ENCODE measurements around the gene HSPA4.
A peak's percentile ranks its signal among the peaks of the same experiment; 100 is the strongest.
"Not testable (repeated sequence)": the region's sequence is repeated elsewhere in the genome, so short reads cannot be mapped to it uniquely, and the experiment has no call there.

Gene HSPA4

DNA sequence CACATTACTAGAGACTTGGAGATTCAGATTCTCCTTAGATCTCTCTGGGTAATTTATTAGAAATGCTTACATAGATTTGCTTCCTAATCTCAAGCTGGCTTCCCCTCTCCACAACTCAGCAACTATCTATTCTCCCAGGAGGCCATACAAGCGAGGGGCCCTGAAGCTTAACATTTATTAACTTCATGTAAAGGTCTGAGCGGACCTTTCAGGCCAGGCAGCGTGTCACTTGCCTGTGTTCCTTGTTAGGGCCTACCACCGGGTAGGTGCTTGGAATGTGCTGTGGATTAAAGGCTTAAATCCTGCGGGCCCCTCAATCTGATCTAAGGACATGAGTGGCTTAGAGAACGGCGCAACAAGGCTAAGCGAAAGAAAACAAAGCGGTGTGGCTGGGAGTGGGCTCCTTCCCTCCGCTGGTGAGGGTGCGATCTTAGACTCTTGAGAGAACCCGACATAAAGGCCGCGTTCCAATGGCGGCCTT is 712 bp upstream of the HSPA4 start:
- no peak for DNase-seq

DNA sequence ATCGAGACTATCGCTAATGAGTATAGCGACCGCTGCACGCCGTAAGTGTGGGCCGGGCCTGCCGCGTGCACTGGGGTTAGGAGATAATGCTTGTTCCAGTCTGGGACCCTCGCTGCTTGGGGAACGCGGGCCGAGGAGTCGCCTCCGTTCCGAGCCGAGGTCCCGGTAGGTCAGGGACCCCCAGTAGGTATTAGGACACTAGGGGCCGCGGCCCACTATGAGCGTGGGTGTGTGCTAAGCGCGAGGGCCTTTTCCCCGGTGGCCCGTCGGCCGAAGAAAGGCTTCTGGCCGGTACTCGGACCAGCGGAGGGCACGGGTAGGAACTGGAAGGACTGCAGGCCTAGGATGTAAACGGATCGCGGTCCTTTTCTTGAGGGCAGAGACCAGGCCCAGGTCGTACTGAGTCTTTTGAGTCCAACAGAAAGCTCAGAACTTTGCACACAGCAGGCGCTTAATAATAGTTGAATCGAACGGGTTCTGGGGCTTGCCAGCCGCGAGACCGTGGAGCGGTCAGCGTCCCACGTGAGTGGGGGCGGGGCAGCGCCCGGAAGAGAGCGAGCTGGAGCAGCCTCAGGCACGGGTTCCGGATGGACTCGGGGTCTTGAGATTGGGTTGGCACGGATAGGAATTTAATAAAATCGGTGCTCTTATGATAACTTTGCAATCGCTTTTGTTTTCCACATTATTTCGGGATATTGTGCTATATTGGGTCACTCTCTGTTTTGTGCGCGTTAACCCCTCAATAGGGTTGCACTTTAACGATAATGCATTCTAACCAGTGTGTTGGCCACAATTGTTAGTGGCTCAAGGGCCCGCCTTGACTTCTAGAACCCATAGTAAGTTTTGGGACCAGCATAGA is 733 bp downstream of the HSPA4 start:
- peak in 4 of 5 donors; percentile 21 to 67 (median 35) for DNase-seq

DNA sequence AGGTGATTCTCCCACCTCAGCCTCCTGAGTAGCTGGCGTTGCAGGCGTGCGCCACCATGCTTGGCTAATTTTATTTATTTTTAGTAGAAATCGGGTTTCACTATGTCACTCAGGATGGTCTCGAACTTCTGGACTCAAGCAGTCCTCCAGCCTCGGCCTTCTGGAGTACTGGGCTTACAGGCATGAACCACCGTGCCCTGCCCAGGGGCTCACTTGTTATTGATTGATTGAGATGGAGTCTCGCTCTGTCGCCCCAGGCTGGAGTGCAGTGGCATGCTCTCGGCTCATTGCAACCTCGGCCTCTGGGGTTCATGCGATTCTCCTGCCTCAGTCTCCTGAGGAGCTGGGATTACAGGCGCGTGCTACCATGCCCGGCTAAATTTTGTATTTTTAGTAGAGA is 1.6 kb downstream of the HSPA4 start:
- no peak for DNase-seq

DNA sequence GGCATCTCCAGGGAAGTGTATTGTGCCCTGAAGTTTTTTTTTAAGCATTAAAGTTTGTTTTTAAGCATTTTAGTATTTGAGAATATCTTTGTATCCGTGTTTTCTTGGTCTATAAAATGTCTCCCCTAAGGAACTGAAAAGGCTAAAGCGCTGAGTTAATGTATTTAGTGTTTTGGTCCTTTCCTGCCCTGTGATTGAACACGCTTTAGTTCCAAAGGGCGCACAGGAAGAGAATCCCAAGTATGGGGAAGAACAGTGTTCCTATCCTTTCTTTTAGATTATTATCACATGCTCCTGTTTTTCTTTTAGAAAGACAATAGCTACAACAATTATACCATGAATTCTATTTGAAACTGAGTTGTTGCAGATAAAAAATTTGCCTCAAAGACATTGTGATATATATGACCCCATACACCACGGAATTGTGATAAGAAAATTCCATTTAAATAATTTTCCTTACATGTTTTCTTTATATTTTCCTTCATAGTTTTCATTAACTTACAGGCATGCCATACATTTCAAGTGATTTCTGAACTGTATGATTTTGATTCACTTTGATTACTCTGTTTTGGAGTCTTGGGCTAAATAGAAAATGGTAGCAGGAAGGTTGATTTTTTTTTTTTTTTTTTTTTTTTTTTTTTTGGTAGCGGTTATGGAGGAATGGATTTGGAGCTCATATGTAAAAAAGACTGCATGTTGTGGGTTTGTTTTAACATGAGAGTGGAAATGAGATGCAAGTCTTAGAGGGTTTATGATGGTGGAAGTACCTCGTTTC is 3.1 kb downstream of the HSPA4 start:
- DNase-seq = no peak

DNA sequence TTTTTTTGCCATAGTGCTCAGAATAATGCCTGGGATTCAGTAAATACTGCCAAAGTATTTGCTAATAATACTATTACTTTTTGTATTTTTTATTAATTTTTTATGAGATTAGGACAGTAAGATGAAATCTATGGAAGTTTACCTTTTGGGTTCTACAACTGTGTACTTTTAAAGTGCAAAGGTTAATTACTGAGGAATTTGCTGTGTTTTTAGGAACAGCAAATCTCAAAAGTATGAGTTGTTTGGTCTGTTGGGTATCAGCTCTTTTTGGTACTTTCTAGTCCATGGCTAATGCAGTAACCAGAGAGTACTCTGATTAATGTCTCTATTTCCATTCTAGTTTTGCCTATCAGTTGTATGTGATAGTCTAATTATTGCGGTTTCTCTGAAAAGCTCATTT is 5.1 kb downstream of the HSPA4 start:
- no peak for DNase-seq

DNA sequence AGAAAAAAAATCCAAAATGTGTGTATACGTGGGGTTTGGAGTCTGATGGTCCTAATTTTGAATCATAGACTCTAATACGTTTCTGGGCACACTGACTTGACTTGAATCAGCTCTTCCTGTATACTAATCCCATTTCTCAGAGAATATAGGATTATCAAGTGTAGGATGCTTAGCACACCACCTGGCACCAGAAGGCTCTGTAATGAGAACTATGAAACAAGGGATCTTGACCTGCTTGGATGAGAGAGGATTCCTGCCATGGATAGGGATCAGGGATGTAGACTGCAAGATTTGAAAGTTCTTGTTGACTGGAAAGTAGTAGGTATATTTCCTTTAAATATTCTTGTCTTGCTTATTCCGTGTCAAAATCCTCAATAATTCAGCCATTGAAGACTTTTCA is 7.8 kb downstream of the HSPA4 start:
- no peak for DNase-seq

DNA sequence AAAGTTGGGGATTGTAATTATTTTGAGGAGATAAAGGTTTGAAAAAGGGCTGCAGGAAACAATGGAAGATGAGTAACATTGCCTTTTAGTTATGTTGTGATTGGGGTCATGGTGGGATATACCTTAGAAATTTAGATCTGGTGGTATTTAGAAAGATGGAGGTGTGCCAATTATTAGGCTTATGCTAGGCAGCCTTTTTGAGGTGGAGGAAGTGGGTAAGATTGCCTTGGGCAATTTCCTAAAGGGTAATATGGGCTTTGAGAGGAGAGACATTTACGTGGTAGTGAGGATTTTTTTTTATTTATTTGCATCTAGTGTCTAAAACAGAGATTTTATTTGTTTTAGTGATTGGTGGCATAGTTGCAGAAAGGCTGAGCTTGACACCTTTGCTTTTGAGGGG is 10.5 kb downstream of the HSPA4 start:
- DNase-seq = no peak

DNA sequence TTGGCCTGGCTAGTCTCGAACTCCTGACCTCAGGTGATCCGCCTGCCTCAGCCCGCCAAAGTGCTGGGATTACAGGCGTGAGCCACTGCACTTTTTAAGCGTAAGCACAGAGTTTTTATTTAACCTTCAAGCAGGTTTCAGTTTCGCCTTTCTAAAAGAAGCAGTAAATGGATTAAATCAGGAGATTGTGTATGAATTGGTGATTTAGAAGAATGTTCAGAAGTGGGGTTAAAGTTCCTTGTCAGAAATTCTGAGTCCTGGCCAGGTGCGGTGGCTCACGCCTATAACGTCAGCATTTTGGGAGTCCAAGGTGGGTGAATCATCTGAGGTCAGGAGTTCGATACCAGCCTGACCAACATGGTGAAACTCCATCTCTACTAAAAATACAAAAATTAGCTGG is 12.2 kb downstream of the HSPA4 start:
- no peak for DNase-seq

DNA sequence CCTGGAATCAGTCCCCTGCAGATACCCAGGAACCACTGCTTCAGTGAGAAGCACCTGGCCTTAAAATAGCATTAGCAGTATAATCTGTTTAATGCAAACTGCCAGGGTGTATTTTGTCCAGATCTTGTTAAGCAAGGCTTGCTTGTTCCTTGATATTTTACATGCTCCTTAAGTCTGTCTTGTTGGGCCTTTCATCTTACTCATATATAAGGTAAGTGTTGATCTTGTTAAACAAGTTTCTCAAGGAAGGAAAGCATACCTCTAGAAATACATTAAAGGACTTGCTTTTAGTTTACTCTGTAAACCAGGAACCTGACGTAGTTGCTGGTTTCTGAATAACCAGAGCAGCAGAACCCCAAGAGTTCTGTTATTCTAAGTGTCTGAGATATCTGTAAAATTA is 13.7 kb downstream of the HSPA4 start:
- DNase-seq = no peak

DNA sequence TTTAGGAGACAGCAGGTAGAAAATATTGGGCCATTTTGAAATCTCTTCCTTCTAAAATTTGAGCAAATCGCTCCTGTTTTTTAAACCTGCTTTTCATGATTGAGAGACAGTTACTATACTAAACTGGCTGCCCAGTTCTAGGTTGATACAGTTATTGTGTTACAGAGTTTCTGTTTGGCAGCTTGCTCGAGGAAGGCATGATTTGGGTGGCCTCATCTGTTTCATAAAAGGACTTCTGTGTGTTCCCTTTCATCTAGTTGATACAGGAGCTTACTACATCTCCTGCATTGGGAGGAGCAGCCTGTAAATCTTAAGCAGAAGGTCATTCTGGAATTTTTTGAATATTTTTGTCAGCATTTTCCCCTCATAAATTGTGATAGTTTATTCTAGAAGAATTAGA is 14.2 kb downstream of the HSPA4 start:
- no peak for DNase-seq

DNA sequence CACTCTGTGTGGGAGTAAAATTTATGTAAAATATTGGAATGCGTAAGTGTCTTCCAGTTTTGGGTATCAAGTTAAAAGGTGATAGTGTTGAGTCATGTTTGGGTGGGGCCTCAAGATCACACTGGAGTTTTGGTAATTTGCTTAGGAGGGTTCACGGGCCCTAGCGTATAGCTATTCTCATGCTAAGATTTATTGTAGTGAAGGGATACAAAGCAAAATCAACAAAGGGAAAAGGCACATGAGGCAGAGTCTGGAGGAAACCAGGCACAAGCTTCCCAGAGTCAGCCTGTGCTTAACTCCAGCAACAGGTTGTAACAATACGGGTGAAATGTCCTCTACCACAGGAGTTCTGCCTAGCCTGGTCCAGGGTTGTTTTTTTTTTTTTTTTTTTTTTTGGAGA is 20.2 kb downstream of the HSPA4 start:
- DNase-seq = no peak

DNA sequence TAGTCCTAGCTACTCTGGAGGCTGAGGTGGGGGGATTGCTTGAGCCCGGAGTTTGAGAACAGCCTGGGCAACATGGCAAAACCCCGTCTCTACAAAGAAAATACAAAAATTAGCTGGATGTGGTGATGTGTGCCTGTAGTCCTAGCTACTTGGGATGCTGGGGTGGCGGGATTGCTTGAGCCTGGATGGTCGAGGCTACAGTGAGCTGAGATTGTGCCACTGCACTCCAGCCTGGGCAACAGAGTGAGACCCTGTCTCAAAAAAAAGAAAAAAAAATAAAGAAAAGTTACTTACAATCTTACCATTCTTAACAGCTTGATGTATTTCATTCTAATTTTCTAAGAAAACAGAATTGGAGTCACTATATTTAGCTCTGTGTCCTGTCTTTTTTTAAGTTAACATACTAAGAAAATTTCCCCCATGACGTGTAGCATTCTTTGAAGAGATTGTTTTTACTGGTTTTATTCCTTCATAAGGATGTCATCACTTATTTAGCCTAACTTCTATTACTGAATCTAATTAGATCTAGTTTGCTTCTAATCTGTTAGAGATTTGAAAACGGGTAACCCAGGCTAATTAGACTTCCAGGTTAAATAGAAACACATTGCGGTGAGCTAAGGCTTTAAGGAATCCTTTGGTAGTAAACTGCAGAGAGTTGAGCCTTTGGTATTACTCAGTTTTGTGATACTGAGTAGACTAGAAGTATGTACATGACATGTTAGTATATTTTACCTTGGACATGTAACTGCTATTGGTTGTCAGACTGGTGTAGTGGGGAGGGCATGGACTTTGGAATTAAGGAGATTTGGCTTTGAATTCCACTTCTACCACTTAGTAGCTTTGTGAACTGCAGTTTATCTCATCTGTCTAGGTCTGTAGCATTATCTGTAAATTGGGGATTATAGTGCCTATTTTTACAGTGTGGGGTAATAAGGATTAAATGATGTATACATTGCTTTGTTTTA is 24.0 kb downstream of the HSPA4 start:
- no peak for DNase-seq

DNA sequence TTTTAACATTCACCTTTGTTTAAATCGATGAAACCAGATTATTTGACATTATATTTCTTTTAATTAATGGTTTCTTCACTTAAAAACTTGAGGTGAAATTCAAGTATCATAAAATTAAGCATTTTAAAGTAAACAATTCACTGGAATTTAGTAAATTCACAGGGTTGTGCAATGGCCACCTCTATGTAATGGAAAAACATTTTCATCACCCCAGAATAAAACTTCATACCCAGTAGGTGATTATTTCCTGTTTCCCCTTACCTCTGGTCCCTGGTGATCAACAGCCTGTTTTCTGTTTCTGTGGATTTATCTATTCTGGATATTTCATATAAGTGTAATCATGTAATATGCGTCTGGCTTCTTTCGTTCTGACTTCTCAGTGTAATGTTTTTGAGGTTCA is 27.2 kb downstream of the HSPA4 start:
- DNase-seq = no peak

DNA sequence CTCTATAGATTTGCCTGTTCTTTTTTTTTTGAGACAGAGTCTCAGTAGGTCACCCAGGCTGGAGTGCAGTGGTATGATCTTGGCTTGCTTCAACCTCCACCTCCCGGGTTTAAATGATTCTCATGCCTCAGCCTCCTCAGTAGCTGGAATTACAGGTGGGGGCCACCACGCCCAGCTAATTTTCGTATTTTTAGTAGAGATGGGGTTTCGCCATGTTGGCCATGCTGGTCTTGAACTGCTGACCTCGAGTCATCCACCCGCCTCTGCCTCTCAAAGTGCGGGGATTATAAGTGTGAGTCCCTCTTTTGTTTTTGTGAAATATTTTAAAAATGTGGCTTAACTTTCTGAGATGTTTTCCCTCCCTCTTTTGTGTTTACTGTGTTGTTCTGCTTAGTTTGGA is 29.2 kb downstream of the HSPA4 start:
- DNase-seq = no peak

DNA sequence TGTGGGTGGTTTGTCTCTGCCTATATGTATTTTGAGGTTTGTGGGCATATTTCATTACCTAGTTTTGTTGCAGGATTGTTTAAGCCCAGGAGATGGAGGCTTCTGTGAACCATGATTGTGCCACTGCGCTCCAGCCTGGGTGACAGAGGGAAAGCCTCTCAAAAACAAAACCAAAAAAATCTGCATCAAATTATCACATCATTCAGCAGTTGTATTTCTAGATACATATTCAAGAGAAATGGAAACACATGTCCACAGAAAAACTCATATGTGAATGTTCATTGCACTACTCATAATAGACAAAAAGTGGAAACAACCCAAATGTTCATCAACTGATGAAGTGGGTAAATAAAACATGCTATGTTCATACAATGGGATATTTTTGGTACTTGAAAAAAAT is 29.9 kb downstream of the HSPA4 start:
- DNase-seq = no peak

DNA sequence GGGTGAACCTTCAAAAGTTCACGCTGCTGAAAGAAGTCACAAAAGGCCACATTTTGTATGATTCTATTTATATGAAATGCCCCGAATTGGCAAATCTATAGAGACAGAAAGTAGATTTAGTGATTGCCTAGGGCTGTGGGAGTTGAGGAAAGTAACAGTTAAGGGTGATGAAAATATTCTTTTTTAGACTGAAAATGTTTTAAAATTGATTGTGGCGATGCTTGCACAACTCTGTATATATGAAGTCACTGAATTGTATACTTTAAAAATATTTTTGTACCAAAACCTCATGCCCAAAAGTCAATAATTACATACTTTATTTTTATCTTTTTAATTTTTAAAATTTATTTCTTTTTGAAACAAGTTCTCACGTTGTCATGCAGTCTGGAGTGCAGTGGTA is 30.3 kb downstream of the HSPA4 start:
- DNase-seq = no peak

DNA sequence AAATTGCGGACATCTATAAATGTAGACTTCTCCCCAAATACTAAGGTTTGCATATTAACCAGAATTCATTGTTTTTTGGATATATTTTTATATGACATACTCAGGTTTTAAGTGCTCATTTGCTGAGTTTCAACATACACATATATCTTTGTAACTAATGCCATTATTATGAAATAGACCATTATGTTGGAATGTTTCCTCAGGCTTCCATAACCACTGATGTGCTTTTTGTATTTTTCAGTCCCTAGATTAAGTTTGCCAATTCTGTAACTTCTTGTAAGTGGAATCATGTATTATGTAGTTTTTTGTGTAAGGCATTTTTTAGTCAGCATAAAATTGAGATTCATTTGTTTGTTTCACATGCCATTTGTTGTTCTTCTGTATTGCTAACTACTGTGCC is 32.1 kb downstream of the HSPA4 start:
- no peak for DNase-seq

DNA sequence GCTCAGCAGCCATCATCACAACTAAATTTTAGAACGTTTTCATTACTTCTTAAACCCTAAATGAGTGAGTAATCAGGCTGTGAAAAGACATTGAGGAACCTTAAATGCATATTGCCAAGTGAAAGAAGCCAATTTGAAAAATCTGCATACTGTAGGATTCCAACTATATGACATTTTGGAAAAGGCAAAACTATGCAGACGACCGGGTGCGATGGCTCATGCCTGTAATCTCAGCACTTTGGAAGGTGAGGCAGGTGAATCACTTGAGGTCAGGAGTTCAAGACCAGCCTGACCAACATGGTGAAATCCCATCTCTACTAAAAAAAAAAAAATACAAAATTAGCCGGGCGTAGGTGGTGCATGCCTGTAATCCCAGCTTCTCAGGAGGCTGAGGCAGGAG is 33.4 kb downstream of the HSPA4 start:
- not testable (repeated sequence) for DNase-seq

DNA sequence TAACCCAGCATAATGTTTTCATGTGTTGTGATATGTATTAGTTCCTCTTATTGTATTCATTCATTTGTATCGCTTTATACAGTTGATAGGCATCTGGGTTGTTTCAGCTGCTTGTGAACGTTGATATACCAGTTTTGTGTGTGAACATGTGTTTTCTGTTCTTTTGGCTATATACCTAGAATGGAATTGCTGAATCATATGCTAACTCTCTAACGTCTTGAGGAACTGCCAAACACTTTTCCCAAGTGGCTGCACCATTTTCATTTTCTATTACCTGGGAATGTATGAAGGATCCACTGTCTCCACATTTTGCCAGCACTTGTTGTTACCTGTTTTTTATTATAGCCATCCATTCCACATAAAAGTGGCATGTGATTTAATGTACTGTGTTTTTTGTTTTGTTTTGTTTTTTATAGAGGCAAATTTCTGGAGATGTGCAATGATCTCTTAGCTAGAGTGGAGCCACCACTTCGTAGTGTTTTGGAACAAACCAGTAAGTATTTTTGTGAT is 34.6 kb downstream of the HSPA4 start:
- no peak for DNase-seq

DNA sequence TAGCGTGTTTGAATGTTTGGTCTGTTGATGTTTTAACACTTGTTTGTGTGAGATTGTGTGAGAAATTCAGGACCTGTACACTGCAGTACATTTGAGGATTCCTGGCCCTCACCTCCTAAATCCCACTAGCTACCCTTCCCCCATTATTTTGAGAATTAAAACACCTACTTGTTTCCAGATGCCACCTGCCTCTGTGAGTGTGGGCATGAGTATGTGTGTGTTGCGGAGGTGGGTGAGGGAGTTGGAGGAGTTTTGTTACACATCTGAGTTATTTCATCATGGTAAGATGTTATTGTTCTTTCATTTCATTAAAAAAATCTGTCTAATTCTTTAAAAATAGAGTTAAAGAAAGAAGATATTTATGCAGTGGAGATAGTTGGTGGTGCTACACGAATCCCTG is 36.3 kb downstream of the HSPA4 start:
- no peak for DNase-seq

DNA sequence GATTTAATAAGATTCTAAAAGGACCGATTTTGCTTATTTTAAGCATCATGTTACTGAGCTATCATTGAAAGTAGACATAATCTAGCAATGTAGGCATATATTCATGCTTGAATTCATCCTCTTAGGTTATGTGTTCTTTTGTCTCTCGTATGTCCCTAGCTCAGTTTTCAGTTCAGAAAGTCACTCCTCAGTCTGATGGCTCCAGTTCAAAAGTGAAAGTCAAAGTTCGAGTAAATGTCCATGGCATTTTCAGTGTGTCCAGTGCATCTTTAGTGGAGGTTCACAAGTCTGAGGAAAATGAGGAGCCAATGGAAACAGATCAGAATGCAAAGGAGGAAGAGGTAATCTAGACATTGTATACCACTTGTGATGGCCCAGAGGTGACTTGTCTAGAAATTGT is 39.2 kb downstream of the HSPA4 start:
- DNase-seq = no peak

DNA sequence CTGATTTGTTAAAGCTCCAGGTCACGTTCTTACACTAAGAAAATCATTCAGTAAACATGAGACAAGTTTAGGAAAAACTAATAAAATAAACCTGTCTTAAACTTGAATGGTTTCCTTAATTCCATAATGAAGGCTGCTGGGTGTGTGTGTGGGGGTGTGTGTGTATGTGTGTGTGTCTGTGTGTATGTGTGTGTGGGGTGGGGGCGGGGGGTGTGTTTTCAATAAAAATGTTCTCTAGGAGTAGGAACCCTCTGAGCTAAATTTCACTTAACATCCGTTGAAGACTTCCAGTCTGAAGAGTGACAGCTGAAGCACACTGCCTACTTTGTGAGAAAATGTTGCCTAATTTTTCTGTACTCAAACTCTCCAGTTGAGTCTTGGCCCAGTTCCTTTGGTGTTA is 54.5 kb downstream of the HSPA4 start:
- no peak for DNase-seq

Measured in T-helper 1 cell (primary cell).